Stimulated activated CD8-positive, alpha-beta memory T cell treated with anti-CD3 and anti-CD28 coated beads, Interleukin-7, amount 100 ng/mL, for 24 hours (primary cell): ENCODE results near the gene BCL7B.
"Not testable (repeated sequence)": the region's sequence is repeated elsewhere in the genome, so short reads cannot be mapped to it uniquely, and the experiment has no call there.

ENCODE experiments used
- DNase-seq: peaks from one replicate; pipeline ENCODE4 v3.0.0-alpha.2; 2020; ENCODE audit warnings: low read depth

The BCL7B gene

GRCh38 chr7:73533742-73534141 is 23.7 kb downstream of the BCL7B start:
- DNase-seq = no peak

GRCh38 chr7:73532224-73532623 is 25.3 kb downstream of the BCL7B start:
- no peak for DNase-seq

GRCh38 chr7:73530800-73531199 is 26.7 kb downstream of the BCL7B start:
- DNase-seq = no peak

- DNase-seq = no peak
These were observed 30.3 kb downstream of the BCL7B start for GRCh38 chr7:73526896-73527821.

- DNase-seq = not testable (repeated sequence)
These were observed 31.4 kb downstream of the BCL7B start for GRCh38 chr7:73526158-73526494.

- DNase-seq = peak; percentile 93
These were observed 35.2 kb downstream of the BCL7B start, which contains the start of gene BAZ1B for GRCh38 chr7:73522105-73522872. Gene BAZ1B (minus strand): TSS chr7:73522293. CDS start chr7:73521933, 360 bp downstream.

GRCh38 chr7:73521636-73522104 is 35.8 kb downstream of the BCL7B start:
- DNase-seq = no peak

- no peak for DNase-seq
These were observed 36.5 kb downstream of the BCL7B start for GRCh38 chr7:73520673-73521635.

GRCh38 chr7:73519867-73520672 is 37.4 kb downstream of the BCL7B start:
- no peak for DNase-seq

- no peak for DNase-seq
These were observed 39.0 kb downstream of the BCL7B start for GRCh38 chr7:73518470-73518869.

- no peak for DNase-seq
These were observed 40.1 kb downstream of the BCL7B start for GRCh38 chr7:73517241-73517995.

GRCh38 chr7:73515178-73515577 is 42.3 kb downstream of the BCL7B start:
- no peak for DNase-seq

- no peak for DNase-seq
These were observed 45.3 kb downstream of the BCL7B start for GRCh38 chr7:73512018-73512780.

- no peak for DNase-seq
These were observed 48.0 kb downstream of the BCL7B start for GRCh38 chr7:73509463-73509862.

- no peak for DNase-seq
These were observed 49.9 kb downstream of the BCL7B start for GRCh38 chr7:73507556-73507955.

- no peak for DNase-seq
These were observed 52.6 kb downstream of the BCL7B start for GRCh38 chr7:73504920-73505319.

- no peak for DNase-seq
These were observed 53.5 kb downstream of the BCL7B start for GRCh38 chr7:73504017-73504416.

GRCh38 chr7:73503229-73503628 is 54.3 kb downstream of the BCL7B start:
- no peak for DNase-seq

GRCh38 chr7:73496626-73497025 is 60.9 kb downstream of the BCL7B start:
- DNase-seq = no peak
